Body of pancreas (tissue), 4 donors: ENCODE data around the gene IL16.

Experiments
- CTCF ChIP-seq, 7 experiments: fragments of 450-650 bp in 4 of 7; fragments of 200-600 bp in 3 of 7; sonication (generic) in 3 of 7; IDR thresholded peaks; one replicate each; pipeline ENCODE4 v1.5.1; 2016 to 2019; ENCODE audit warnings: antibody characterized with exemption in 7 of 7
- POLR2A ChIP-seq, 3 donors: fragments of 450-650 bp; IDR thresholded peaks; one replicate each; pipeline ENCODE4 v1.6.1; 2016; ENCODE audit warnings: antibody characterized with exemption in 3 of 3, mild to moderate bottlenecking in 2 of 3

GRCh38 chr15:81338170-81339007 is 141.7 kb downstream of the IL16 start:
- TF ChIP-seq CTCF (IDR thresholded peaks at IDR 0.05) (no peak), POLR2A (IDR thresholded peaks at IDR 0.05) (no peak)
